ENCODE results near the gene ABHD16A.
"Not testable (repeated sequence)": the region's sequence is repeated elsewhere in the genome, so short reads cannot be mapped to it uniquely, and the experiment has no call there.

ABHD16A gene

DNA sequence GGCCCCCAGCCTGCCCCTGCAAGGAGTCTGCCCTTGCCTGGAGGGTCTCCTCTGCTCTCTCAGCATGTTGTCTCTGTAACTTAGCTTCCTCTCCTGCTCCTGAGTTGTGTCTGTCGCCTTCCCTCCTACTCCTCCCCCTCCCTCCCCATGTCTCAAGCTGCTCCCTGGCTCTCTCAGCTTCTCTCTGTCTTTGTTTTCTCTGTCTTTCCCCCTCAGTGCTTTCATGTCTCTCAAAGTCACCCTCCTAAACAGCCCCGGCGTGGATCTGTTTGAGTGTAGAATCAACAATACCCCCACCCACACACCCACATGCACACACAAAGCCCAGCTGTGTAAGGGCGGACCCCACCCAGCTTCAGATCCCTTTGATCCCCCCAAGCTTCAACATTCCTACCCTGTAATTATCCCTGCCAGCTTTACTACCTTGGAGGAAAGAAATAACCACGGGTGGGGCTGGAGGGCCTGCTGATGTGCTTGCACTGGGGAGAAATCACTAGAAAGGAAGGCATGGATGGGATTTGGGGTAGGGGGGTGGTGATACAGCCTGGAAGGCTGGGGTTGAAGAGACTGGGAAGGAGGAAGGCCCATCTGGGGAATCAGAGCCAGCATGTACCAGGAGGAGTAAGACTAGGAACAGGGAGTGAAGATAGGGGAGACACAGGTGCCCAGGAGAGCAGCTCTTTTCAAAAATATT lies 11.0 kb upstream of the ABHD16A start:
- DNase-seq (ENCODE audit: low read depth), result no peak

DNA sequence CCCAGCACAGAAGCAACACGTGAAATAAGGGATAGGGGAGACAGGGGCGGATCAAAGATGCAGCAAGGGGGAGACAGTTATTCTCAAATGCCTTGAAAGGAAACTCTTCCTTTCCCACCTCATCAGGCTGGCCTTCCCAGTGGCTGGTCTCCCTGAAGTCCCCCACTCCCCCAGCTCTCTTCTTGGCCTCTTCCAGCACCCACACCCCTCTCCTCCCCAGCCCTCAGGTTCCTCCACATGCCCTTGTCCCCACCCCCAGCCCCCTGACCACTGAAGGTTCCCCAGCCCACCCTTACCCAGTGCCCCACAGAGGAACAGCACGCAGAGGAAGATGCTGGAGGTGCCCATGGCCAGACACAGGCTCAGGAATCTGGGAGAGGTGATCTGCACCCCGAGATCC lies 10.3 kb upstream of the ABHD16A start:
- no peak for DNase-seq (ENCODE audit: low read depth)

DNA sequence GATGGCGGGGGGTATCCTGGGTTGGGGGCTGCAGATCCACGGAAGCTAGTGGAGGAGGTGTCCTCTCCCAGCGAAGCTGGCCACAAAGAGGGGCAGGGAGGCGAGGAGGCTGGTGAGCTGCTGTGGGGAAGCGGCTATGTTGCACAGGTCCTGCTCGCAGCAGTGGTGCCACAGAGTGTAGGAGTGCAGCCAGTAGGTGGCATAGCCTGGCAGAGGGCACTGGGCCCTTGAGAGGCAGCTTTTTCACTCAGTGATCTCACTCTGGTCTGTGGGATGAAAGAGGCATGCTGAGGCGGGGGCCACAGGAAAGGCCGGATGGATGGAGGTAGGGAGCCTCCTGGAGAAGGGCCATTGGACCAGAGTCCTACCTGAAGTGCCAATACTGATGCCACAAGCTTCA lies 9.2 kb upstream of the ABHD16A start:
- DNase-seq (ENCODE audit: low read depth), result no peak

GRCh38 chr6:31711233-31711632 lies 8.1 kb upstream of the ABHD16A start:
- no peak for DNase-seq (ENCODE audit: low read depth)

GRCh38 chr6:31710523-31711219 lies 7.5 kb upstream of the ABHD16A start:
- no peak for DNase-seq (ENCODE audit: low read depth)

DNA sequence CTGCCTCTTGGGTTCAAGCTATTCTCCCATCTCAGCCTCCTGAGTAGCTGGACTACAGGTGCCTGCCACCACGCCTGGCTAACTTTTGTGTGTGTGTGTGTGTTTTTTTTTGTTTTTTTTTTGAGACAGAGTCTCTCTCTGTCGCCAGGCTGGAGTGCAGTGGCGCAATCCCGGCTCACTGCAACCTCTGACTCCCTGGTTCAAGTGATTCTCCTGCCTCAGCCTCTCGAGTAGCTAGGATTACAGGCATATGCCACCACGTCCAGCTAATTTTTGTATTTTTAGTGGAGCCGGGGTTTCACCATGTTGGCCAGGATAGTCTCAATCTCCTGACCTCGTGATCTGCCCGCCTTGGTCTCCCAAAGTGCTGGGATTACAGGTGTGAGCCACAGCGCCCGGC lies 6.0 kb upstream of the ABHD16A start:
- DNase-seq (ENCODE audit: low read depth), result not testable (repeated sequence)

GRCh38 chr6:31708224-31708623 lies 5.1 kb upstream of the ABHD16A start:
- DNase-seq (ENCODE audit: low read depth), result no peak

DNA sequence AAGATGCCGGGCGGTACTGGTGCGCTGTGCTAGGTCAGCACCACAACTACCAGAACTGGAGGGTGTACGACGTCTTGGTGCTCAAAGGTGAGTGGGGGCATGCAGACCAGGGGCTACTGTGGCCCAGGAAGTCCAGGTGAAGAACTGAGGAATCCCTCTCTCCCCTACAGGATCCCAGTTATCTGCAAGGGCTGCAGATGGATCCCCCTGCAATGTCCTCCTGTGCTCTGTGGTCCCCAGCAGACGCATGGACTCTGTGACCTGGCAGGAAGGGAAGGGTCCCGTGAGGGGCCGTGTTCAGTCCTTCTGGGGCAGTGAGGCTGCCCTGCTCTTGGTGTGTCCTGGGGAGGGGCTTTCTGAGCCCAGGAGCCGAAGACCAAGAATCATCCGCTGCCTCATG lies 4.6 kb upstream of the ABHD16A start:
- no peak for DNase-seq (ENCODE audit: low read depth)

DNA sequence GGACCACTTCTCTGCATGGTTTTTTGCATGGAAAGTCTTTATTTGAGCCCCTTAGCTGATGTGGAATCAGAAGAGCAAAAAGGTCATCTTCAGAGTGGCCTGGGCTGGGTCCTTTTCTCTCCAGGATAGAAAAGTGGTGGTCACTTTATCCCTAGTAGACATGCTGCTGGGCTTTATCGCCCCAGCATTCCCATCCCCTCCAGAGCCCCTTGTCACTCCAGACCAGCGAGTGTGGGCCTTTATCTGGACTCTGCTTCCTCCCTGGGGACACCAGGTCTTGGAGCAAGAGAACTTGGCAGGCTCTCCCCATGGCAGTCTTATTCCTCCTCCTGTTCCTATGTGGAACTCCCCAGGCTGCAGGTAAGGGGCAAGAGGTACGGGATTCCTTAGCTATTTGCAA lies 3.5 kb upstream of the ABHD16A start, which contains the start of gene LY6G6F:
TSS of gene LY6G6F (plus strand) at position 268 of the 400 bp plus-strand sequence. CDS start at position 309, 41 bp downstream.
- DNase-seq (ENCODE audit: low read depth), result no peak

DNA sequence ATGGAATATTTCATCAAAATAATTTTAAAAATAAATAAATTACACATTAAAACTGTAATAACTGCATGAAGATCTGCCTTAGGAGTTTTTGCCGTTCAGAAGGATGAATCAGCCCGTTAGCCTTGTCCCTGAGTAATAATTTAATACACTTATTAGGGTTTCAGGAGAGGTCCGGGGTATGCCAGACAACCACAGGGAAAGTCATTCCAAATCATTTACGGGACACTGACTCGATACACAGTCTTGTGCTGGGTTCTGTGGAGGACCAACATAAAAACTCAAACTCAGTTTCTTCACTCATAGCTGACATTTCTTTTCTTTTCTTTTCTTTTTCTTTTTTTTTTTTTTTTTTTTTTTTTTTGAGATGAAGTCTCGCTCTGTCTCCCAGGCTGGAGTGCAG lies 2.8 kb upstream of the ABHD16A start:
- DNase-seq (ENCODE audit: low read depth), result no peak

- no peak for DNase-seq (ENCODE audit: low read depth)
These were observed 712 bp downstream of the ABHD16A start for GRCh38 chr6:31702405-31702818.

- no peak for DNase-seq (ENCODE audit: low read depth)
These were observed 1.3 kb downstream of the ABHD16A start for GRCh38 chr6:31701666-31702404.

DNA sequence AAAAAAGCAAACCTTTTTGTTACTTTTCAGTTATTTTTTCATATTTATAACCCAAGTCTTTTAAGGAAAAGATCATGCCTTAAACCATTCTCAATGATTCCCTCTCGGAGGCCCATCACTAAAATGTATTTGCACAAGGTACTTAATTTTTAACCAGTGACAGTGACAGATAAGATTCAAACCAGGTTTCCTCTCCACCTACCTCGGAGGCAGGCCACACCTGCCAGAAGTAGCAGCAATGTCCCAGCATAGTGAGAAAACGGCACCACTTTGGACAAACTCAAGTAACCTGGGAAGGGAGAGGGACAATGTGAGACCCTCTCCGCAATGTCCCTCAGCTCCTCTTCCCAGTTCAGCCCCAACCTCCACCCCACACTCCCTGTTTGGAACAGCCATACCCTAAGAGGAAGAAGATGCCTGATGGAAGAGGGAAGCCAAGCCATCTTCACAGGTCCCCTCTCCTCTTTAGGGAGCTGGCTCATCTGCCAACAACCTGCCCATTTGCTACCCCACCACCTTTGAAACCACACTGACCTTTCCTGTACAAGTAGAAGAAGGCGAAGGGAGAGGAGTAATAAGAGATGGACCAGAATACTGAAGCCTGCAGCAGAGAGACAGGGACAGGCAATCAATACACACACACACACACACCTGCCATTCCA lies 2.3 kb downstream of the ABHD16A start:
- no peak for DNase-seq (ENCODE audit: low read depth)

- no peak for DNase-seq (ENCODE audit: low read depth)
These were observed 5.6 kb downstream of the ABHD16A start for GRCh38 chr6:31697555-31697954.

DNA sequence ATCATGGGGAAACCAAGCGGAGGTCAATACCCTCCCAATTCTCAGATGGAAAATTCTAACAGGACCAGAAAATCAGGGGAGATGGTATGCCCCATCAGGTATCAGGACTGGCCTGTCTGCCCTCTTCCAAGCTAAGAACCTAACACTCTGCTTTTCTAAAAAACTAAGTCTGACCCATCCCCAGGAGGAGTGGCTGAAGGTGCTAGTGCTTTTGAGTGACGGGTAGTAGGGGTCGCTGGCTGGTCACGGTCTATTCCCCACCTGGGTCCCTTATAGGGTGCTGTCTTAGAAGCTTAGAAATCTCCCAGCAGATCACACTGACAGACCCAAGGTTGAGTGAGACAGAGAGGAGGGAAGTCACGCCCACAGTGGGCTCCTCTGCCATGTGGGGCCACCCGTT lies 9.6 kb downstream of the ABHD16A start:
- DNase-seq (ENCODE audit: low read depth), result no peak

DNA sequence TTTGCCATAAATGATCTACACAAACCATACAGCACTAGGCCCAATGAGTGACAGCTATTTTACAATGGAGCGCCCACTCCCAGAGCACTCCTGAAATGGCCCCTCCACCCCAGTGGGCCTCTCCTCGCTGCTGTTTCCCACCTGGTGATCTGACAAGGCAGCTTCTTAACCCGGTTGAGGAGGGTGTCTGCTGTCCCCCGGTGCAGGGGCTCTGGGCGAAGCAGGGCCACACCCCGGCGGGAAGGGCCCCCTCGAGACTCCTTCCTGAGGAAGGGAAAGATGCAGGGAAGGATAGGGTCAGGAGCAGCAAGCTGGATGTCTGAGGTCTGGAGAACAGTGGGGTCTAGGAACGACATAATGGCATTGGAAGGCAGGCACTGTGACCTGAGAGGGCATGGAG lies 10.2 kb downstream of the ABHD16A start:
- no peak for DNase-seq (ENCODE audit: low read depth)

DNA sequence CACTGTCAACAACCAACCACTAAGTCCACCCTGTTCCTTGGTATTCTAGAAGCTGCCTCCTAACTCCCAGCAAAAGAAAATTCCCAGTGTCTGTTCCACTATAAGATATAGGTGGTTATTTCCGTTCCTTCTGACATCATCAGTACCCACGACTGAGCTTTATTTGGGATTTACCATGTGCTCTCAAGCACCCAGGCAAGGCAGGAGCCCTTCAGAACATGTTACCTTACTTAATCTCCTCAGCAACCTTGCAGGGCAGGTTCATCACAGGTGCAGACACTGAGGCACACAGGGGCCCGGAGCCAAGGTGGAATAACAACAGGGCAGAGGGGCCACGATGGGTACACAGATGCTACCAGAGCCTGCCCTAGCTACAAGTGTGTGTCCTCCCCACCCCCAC lies 10.8 kb downstream of the ABHD16A start:
- no peak for DNase-seq (ENCODE audit: low read depth)

DNA sequence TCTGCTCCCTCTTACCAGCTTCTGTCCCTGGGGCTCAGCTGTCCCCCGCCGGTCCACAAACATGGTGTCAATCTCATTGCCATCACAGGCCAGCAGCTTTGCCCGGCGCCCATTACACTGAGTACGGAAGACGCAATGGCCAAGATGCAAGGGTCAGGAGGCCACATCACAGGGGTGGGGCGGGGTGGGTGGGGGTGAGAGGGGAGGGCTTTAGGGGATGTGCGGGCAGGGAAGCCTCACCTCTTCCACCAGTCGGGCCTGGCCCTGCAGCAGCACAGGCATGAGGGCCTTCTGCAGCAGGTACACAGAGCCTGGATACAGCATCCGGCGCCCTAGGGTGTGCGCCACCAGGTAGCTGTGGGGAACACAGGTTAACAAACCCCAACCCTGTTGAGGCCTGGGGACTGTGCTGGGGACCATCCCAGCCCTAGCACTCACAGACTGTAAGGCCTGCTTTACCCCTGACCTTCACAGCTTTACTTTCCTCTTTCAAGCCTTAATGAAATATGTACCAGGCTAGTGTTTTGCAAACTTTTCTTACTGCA lies 11.5 kb downstream of the ABHD16A start:
- DNase-seq (ENCODE audit: low read depth), result no peak

- DNase-seq (ENCODE audit: low read depth), result no peak
These were observed 12.1 kb downstream of the ABHD16A start for GRCh38 chr6:31691078-31691463.

DNA sequence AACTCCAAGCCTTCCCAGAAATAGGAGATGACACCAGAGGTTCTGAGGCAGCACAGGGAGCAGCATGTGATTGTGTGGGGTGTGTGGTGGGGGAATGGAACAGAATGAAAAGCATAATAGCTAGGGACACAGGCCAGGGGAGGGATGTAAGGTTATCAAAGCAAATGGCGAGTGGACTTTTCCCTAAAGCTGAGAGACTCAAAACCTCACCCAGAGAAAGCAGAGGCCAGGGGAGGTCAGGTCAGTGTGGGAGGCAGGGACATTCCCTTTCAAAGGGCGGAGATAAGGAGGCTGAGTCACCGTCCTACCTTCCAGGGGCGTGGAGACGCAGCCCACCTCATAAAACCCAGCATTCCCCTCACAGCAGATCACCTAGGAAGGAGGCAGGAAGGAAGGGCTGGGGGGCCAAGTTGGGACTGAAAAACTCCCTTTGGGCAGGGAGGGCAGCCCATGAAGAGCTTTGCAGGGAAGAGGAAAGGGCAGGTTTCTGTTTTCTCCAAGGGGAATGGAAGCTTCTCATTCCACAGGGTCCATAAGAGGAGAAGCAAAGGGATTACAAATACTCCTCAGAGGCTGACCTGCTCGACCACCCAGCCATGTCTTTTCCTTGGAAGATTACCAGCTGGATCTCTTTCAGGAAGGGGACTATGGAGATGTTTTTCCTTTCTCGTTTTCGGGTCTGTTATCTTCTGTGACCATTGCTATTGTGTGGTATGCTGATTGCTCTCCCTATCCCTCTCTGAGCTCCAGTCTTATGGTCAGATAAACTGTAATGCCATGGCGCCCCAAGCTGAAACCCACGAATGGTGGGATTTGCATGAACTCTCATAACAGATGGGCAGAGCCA lies 12.7 kb downstream of the ABHD16A start:
- no peak for DNase-seq (ENCODE audit: low read depth)
